Uterus (tissue), 4 donors: ENCODE results near the gene RTRAF. TPM values are rescaled to one million over a fixed set of nuclear protein-coding genes. Genes with fewer than 3 reads are reported as not detected.

ENCODE experiments used
- DNase-seq, 2 donors: peaks; one replicate each; pipeline ENCODE4 v3.0.0-alpha.2; 2019 to 2020
- H3K27ac ChIP-seq, 2 donors: fragments of 200-600 bp; sonication (generic); 1 replicate in 1 of 2; 2 replicates in 1 of 2; pipeline ENCODE4 v1.5.1; 2016 to 2018
- H3K27me3 ChIP-seq, 2 donors: fragments of 200-600 bp; sonication (generic); one replicate each; pipeline ENCODE4 v1.5.1; 2018 to 2019; ENCODE audit warnings: control low read depth in 1 of 2
- H3K36me3 ChIP-seq, 2 donors: fragments of 200-600 bp; sonication (generic); one replicate each; pipeline ENCODE4 v1.5.1; 2019; ENCODE audit warnings: control low read depth in 1 of 2
- H3K4me1 ChIP-seq, 2 donors: fragments of 200-600 bp; sonication (generic); one replicate each; pipeline ENCODE4 v1.5.1; 2018 to 2019; ENCODE audit warnings: control low read depth in 1 of 2
- H3K4me3 ChIP-seq, 2 donors: fragments of 200-600 bp; sonication (generic); 1 replicate in 1 of 2; 2 replicates in 1 of 2; pipeline ENCODE4 v1.5.1; 2018 to 2019; ENCODE audit warnings: mild to moderate bottlenecking in 1 of 2
- H3K9me3 ChIP-seq, 2 donors: fragments of 200-600 bp; sonication (generic); one replicate each; pipeline ENCODE4 v1.5.1; 2019; ENCODE audit warnings: control low read depth in 1 of 2
- POLR2A ChIP-seq, 2 donors: fragments of 450-650 bp; IDR thresholded peaks; one replicate each; pipeline ENCODE4 v1.6.1; 2016; ENCODE audit warnings: antibody characterized with exemption in 2 of 2, mild to moderate bottlenecking in 1 of 2, moderate library complexity in 1 of 2
- intact Hi-C: fragments of 100-400 bp; cut with DNase I; formaldehyde crosslinking; loops from one replicate; pipeline ENCODE4 v1.15.1; 2023; ENCODE audit warnings: low total_unique reads
- total RNA-seq, 4 donors: library from RNA; depleted of rRNA in 3 of 4; stranded (reverse); fragments of >200 nt in 3 of 4; gene quantifications; one replicate each; pipeline versions ENCODE4 v1.1.0 to v1.2.4, GENCODE V29; 2014 to 2023
- TF ChIP-seq, protein P1 (sequence below), 4 experiments: fragments of 200-600 bp in 2 of 4; fragments of 450-650 bp in 2 of 4; sonication (generic) in 2 of 4; IDR thresholded peaks; one replicate each; pipeline ENCODE4 v1.5.1; 2016 to 2019; ENCODE audit warnings: antibody characterized with exemption in 4 of 4, mild to moderate bottlenecking in 2 of 4, moderate library complexity in 1 of 4
- donor health status: DM: yes; HTN: yes; CAD: no.

RTRAF gene
- total RNA-seq, 4 donors from 2014 or later: 21.8 to 129 (median 44.4) TPM

DNA sequence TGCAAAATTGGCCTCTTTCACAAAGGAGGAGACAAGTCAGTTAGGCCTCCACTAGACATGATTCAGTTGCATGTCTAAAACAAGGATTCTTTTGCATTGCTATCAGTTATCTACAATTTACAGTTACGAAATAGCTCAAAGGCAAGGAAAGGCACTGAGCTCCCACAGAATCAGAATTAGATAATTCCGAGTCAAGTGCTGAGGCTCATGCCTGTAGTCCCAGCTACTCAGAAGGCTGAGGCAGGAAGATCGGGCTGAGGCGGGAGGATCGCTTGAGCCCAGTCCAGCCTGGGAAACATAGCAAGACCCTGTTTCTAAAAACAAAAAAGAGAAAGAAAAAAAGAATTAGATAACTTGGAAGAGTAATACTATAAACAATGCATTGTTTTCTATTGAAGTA lies 12.3 kb upstream of the RTRAF start:
- intact Hi-C loops: loop anchor here (10.0 kb wide), 1 partner anchor 702 kb away; no protein-coding TSS in a partner anchor
- H3K9me3 ChIP-seq: no peaks in the 10 kb centered on the region
- H3K4me3 ChIP-seq: no peak overlapping the region
- no peak for DNase-seq
- TF ChIP-seq, protein P1, sequence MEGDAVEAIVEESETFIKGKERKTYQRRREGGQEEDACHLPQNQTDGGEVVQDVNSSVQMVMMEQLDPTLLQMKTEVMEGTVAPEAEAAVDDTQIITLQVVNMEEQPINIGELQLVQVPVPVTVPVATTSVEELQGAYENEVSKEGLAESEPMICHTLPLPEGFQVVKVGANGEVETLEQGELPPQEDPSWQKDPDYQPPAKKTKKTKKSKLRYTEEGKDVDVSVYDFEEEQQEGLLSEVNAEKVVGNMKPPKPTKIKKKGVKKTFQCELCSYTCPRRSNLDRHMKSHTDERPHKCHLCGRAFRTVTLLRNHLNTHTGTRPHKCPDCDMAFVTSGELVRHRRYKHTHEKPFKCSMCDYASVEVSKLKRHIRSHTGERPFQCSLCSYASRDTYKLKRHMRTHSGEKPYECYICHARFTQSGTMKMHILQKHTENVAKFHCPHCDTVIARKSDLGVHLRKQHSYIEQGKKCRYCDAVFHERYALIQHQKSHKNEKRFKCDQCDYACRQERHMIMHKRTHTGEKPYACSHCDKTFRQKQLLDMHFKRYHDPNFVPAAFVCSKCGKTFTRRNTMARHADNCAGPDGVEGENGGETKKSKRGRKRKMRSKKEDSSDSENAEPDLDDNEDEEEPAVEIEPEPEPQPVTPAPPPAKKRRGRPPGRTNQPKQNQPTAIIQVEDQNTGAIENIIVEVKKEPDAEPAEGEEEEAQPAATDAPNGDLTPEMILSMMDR (IDR thresholded peaks at IDR 0.05): no peak
- TF ChIP-seq POLR2A (IDR thresholded peaks at IDR 0.05): no peak
- no peaks in the 10 kb centered on the region for H3K36me3 ChIP-seq
- H3K4me1 ChIP-seq: no peaks in the 10 kb centered on the region
- H3K27me3 ChIP-seq: no peaks in the 10 kb centered on the region
- no peak overlapping the region for H3K27ac ChIP-seq

DNA sequence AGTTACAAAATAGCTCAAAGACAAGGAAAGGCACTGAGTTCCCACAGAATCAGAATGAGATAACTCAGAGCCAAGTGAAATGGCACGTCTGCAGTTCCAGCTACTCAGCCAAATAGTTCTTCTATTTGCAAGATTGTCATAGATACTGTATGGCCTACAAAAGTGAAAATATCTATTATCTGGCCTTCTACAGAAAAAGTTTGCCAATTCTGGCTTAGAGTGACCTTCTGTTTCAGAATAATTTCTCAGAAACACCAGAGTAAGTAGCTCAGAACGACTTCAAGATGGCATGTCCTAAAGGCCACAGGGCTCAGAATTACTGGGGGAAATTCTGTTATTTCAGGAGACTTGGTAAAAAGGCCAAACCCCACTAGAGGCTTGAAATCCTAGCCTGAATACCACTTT lies 10.7 kb upstream of the RTRAF start:
- Histone ChIP-seq H3K27me3 (no peaks in the 10 kb centered on the region), H3K27ac (no peak overlapping the region), H3K4me1 (no peaks in the 10 kb centered on the region), H3K9me3 (no peaks in the 10 kb centered on the region), H3K4me3 (no peak overlapping the region), H3K36me3 (no peaks in the 10 kb centered on the region)
- TF ChIP-seq, protein P1 (IDR thresholded peaks at IDR 0.05): no peak
- TF ChIP-seq POLR2A (IDR thresholded peaks at IDR 0.05): no peak
- no peak for DNase-seq
- intact Hi-C loops: loop anchor here (10.0 kb wide), 1 partner anchor 704 kb away; no protein-coding TSS in a partner anchor

DNA sequence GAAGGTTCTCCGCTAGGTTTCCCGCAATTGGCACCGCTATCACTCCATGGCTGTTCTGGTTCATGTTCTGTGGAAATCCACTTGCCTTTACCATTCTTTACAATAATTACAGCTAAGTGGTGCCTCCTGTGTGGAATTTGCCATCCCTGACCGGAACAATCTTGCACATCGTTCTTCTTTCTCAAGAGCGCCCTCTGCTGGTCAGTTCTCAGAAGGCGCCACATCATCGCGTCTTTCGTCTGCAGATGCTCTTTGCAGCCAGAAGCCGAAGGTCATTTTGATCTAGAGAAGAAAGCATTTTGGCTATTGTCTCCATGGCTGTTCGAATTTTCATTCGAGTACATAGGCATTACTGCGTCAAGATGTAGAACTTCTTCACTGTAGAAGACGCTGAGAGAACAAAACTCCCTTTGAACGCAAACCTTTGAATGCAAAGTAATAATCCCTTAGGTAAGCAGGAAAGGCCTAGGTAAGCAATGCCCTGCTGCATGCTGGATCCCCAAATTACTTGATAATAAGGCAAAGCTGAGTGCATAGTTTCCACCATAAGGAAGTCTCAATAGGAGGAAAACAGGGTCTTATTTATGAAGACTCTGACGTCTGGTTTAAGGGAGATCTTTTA lies 10.1 kb upstream of the RTRAF start:
- intact Hi-C loops: loop anchor here (10.0 kb wide), 1 partner anchor 704 kb away; no protein-coding TSS in a partner anchor

DNA sequence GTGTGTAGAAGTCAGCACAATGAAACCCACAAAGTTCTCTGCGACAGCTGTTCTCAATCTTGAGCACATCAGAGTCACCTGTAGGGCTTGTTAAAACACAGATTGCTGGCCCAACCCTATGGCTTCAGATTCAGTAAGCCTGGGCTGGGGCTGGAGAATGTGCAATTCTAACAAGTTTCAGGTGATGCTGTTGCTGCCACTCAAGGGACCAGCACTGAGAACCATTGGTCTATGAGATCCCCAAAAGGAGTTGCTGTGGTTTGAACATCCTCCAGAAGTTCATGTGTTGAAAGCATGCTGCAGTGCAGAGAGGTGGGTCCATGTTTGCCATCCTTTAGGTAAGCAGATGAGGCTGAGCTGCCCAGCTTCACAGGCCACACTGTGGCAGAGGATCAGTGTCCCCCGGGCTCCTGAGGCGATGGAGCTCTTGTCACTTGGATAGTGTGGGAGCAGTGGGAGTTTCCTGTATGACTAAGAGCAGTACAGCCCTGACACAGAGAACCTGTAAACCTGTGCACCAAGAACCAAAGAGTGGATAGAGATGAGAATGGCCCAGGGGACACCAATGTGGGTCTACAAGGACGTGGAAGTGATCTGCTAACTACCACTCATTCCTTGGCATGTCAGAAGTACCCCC lies 8.0 kb upstream of the RTRAF start:
- DNase-seq: no peak
- Histone ChIP-seq H3K36me3 (no peaks in the 10 kb centered on the region), H3K27ac (no peak overlapping the region), H3K4me3 (no peak overlapping the region), H3K27me3 (no peaks in the 10 kb centered on the region), H3K9me3 (no peaks in the 10 kb centered on the region), H3K4me1 (no peaks in the 10 kb centered on the region)
- intact Hi-C loops: no loop called here
- no peak for TF ChIP-seq POLR2A (IDR thresholded peaks at IDR 0.05)
- TF ChIP-seq, protein P1 (IDR thresholded peaks at IDR 0.05): no peak

More for the DNA sequence above, 10.1 kb upstream of the RTRAF start:
- peak; percentile 82 for DNase-seq
- H3K36me3 ChIP-seq: no peaks in the 10 kb centered on the region
- no peaks in the 10 kb centered on the region for H3K4me1 ChIP-seq
- no peaks in the 10 kb centered on the region for H3K27me3 ChIP-seq
- no peak overlapping the region for H3K27ac ChIP-seq
- no peak for TF ChIP-seq POLR2A (IDR thresholded peaks at IDR 0.05)
- TF ChIP-seq, protein P1 (IDR thresholded peaks at IDR 0.05): peak; percentile 74 to 84 (median 78)
- H3K9me3 ChIP-seq: no peaks in the 10 kb centered on the region
- H3K4me3 ChIP-seq: no peak overlapping the region

DNA sequence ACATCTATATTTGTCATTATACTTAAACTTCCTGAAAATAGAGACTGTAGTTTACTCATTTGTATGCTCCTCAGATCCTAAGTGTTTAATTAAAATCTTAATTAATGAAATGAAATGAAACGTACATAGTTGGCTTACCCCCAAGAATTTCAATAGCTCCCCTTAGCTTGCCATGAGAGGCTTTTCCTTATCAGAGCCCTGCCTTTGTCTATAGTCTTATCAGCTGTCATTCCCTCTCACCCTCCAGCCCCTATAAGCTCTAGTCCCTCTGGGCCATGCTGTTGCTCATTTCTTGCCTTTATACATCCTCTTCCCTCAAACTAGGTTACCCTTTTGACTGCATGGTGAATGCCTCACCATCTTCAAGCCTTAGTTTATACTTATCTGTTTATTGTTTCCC lies 1.1 kb upstream of the RTRAF start:
- H3K36me3 ChIP-seq: no peaks in the 10 kb centered on the region
- H3K27me3 ChIP-seq: no peaks in the 10 kb centered on the region
- intact Hi-C loops: no loop called here
- H3K4me1 ChIP-seq: peaks cover 0 to 6% of the 10 kb centered on the region in 2 donors
- no peaks in the 10 kb centered on the region for H3K9me3 ChIP-seq
- TF ChIP-seq, protein P1 (IDR thresholded peaks at IDR 0.05): no peak
- TF ChIP-seq POLR2A (IDR thresholded peaks at IDR 0.05): no peak
- DNase-seq: no peak
- no peak overlapping the region for H3K4me3 ChIP-seq
- H3K27ac ChIP-seq: no peak overlapping the region
